PC-3 (cell line): ENCODE measurements around the gene ATXN7L1.

Experiments
- CTCF ChIP-seq: fragments of 300-600 bp; sonication (generic); conservative IDR thresholded peaks from 2 replicates; pipeline ENCODE4 v1.5.1; 2017; ENCODE audit warnings: antibody characterized with exemption, low read depth, mild to moderate bottlenecking, low read length
- EZH2phosphoT487 ChIP-seq: fragments of 300-600 bp; sonication (generic); IDR thresholded peaks from 2 replicates; pipeline ENCODE4 v1.6.1; 2018; ENCODE audit warnings: mild to moderate bottlenecking, antibody characterized with exemption, low read length, borderline replicate concordance

DNA sequence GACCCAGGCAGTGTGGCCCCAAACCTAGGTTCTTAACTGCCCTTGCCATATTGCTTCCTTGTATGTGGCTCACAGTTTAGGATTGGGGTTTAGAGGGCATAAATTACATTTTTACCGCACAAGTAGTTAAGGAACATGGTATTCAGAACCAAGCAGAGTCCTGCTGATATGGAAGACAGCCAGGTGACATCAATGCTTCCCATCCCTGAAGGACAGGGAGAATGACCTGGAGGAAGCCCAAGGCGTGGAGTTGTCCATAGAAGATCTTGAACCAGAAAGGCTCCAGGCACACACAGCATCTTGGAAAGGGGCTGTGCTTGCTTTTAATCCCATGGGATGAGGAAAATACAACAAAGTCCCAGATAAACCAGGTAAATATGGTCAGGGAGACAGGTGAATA lies 48.3 kb downstream of the ATXN7L1 start:
- no peak for TF ChIP-seq CTCF
- TF ChIP-seq EZH2phosphoT487 = no peak
